SKM-1 (cell line): ENCODE data around the gene LRRC74A.

Experiments used
- DNase-seq: peaks from one replicate; lab custom pipeline; 2025; ENCODE audit not compliant: unreplicated experiment; lab: John Stamatoyannopoulos, UW

The LRRC74A gene

DNA sequence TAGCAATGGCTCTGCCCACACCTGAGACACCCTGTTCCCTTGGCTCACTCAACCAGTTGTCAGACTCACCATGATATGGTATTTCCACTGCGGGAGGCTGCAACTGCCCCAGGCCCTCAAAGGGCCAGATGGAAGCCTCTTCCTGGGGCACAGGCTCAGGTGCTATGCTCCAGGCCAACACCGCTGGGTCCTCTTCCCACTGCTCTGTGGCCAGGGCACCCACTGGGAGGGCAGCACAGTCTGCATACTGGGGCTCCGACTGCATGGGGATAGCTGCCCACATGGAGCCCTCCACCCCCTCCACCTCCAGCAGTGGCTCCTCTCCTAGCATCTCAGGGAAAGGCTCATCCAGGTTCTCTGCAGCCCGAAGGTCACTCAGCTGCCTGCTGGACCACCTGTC lies 17.2 kb upstream of the LRRC74A start:
- DNase-seq = no peak

DNA sequence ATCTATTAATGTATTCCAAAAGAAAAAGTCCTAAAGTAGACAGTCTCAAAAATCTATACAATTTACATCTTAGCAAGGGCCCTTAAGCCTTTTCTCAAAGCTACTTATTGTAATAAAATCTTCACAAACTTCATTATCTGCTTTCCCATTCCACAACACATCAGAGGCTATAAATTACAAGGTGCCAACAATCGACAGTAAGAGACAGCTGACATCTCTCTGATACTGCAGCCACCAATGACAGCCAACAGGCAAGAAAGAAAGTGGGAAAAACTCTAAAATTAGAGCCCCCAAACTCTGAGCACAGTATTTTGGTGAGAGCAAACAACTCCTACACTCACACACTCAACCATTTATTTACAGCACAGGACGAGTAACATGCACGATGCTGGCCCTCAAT lies 15.7 kb upstream of the LRRC74A start:
- DNase-seq = no peak

DNA sequence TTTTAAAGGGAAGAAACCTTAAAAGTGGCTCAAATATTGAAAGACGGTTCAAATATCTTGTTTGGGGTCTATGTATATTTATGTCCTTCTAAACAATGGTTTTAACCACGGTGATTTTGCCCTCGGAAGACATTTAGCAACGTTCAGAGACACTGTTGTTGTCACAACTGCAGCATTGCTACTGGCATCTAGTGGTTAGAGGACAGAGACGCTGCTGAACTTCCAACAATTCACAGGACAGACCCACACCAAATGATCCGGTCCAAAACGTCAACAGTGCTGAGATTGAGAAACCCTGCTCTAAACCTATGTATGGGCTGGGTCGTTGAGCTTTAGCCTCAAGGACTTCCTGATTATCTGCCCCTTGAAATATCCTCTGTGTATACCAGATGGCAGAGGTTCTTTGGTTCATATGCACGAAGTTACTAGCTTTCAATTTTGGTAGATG lies 15.2 kb upstream of the LRRC74A start:
- DNase-seq = no peak

DNA sequence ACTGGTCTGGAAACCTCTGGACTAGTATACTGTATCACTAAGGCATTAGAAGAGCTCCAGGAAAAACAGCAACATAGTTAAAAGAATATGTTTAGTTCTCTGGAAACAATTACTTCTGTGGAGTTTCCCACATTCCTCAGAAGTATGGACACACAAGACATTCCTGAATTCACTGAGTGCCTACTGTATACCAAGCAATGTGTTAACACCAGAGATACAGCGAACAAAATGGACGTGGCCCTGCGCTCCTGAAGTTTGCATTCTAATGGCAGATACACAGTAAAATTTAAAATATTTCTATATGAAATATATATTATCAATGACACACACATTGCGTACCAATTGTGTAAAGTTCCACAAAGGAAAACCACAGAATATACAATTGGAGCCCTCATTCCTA lies 14.6 kb upstream of the LRRC74A start:
- DNase-seq = no peak

DNA sequence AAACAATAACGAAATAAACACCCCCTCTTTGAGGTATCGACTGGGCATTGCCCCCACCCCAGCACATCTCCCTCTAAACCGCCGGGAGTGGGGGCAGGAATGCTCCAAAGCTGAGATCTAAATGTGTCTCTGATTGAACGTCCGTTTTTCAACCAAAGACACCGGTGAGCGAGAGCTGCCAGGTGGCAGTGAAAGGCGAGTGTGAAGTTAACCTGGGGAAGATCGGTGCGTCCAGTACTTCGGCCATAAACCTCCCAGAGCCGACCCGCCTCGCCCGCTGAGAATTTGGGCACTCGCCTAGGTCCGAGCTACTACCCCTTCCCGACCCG lies 14.2 kb upstream of the LRRC74A start:
- DNase-seq = no peak

DNA sequence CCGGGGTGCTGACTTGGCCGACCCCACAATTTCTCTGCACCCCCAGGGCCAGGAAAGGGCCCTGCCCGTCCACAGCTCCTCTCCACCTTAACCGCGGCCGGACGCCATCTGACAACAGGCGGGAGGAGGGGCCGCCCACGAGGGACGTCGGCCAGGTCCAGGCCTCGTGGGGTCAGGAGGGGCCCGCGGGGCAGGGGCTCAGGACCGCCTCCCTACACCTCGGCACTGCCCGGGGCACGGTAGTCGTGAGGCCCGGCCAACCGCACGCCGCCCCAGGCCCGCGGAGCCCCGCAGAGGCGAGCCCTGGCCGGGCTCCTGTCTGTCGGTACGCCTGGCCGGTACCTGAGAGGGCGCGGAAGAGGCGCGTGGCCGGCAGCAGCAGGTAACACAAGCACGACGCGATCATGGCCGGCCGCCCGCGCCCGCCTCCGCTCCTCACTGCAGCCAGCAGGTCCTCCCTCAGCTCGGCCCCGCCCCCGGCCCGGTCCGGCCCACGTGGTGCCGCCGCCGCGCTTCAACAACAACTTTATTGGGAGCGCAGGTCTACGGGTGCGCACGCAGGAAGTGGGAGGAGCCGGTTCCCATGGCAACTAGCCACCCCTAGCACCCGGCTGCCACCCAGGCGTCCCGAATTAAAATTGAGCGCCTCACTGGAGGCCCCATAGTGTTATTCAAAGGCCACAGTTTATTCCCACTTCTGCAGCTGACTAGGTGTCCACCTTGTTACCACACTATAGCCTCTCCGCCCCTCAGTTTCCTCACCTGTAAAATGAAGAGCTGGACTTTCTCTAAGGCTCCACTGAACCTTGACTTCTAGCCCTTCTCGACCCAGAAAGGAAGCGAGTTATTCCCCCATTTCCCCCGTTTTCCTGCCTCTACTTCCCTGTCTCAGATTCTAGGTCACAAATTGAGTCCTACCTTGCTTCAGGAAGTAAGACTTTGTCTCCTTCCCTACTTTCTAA lies 13.5 kb upstream of the LRRC74A start, which contains the start of gene ANGEL1:
Gene ANGEL1 (minus strand): TSS at position 461 of the 962 bp plus-strand sequence. CDS start 55 bp downstream, at position 406.
- DNase-seq = peak; percentile 38

DNA sequence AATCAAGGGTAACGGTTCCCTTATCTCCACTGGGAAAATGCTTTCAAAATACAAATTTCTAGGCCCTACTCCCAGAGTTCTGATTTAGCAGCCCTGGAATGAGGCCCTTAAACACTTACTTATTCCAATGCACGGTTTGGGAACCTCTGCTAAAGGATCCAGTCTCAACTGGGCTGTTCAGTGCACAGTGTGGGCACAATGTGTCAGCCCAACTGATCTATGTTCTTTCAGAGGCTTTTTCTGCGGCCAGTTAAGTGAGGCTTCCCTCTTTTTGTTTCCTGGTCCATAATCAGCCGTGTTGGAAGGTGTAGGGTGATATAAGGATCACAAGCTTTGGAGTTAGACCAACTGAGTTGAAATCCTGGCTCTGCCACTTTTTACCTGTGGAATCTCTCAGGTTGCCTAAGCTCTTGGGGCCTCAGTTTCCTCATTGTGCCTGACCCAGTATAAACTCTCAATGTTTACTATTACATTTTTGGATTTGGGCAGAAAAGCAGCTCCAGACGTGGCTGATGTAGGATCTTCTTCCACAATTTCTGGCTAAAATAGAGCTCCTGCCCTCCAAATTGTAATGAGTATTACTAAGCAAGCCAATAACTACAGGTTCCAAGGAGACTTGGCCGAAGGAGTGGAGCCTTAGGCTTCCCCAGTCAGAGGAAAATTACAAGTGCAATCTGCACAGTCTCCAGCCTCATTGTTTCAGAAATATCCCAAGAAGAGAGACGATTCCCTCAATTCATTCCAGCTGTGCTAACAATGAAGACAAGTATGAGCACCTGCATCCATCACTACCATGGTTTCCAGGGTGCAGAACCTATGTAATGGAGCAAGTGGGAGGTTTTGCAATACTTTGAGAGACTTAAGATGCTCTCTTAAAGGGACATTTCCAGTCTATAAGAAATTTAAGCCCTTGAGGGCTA lies 11.2 kb upstream of the LRRC74A start:
- no peak for DNase-seq

DNA sequence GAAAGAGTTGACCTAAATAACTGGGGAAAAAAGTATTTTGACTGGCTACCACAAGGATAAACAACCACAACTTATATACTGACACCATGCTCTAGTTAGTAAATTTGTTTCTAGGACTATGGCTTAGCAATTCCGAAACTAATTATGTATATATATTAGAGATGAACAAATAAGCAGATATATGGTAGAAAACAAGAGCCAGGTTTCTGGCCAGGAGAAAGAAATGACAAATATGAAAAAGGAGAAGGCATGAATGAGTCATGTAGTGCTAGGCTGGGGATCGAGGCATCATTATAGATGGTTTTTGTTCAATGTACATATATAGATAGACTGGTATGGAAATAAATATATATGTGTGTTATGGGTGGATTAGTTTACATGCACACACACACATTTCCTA lies 5.5 kb upstream of the LRRC74A start:
- DNase-seq = no peak

DNA sequence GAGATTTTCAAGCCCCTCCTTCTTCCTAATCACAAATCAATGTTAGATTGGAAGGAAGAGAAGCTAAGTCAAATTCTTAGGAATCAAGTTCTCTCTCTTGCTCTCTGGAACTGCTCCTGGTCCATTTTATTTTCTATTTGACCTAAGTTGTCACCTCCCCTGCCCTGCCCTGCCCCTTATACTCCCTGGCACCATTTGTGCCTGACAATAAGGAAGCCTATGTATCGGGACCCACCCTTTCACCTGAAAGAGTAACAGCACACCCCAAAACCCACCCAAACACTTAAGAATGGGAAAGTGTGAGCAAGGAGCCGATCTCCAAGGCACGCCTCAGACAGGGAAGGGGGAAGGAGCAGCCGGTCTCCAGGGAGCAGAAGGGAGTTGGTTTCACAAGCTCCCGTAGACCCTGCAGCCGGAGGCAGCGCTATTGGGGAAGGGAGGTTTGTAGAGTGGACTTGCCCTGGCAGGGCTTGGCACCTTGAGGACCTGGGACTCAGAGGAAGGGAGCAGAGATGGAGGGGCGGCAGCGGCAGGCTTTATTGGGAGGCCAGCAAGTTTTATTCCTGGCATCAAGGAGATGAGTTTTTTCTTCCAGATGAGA lies 1.6 kb downstream of the LRRC74A start:
- DNase-seq = no peak

DNA sequence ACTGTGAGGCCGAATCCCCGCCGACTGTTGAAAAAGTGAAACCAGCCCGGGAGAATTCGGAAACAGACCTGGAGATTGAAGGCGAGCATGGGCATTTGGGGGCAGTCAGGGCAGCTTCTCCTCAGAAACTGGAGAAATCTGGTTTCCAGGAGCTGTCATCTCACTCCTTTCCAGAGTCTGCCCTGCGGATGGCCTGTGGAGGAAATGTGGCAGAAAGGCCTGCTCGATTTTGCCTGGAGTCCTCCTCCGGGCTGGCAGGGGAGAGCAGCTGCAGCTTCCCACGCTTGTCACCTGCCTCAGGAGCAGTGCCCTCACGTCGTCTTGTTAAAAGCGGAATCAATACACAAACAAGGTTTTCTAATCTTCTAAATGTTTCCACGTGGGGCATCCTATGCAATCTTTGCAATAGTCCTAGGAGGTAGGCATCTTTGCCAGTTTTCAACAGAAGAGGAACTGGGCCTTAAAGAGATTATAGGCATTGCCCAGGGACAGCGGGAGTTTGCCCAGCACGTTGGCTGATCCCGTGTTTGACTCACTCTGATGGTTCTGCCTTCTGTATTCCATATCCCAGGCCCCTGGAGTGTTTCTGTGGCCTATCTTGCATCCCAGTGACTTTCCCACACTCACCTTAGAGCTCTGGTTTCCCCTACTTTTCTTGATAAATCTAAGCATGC lies 2.3 kb downstream of the LRRC74A start:
- DNase-seq = no peak

DNA sequence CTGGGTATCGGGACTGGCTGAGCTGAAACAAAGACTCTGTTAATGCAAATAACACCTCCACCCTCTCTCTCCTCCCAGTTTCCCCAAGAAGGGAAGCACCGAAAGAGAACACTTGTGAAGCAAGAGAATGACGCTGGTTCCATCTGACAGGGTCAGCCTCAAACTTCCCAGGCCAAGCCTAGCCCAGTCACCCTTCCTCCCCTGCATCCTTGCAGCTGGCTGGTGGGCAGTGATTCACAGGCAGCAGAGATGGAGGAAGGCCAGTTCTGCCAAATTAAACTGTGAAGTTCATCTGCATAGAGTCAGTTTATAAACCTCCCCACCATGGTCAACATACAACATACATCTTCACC lies 2.8 kb downstream of the LRRC74A start:
- DNase-seq = no peak

DNA sequence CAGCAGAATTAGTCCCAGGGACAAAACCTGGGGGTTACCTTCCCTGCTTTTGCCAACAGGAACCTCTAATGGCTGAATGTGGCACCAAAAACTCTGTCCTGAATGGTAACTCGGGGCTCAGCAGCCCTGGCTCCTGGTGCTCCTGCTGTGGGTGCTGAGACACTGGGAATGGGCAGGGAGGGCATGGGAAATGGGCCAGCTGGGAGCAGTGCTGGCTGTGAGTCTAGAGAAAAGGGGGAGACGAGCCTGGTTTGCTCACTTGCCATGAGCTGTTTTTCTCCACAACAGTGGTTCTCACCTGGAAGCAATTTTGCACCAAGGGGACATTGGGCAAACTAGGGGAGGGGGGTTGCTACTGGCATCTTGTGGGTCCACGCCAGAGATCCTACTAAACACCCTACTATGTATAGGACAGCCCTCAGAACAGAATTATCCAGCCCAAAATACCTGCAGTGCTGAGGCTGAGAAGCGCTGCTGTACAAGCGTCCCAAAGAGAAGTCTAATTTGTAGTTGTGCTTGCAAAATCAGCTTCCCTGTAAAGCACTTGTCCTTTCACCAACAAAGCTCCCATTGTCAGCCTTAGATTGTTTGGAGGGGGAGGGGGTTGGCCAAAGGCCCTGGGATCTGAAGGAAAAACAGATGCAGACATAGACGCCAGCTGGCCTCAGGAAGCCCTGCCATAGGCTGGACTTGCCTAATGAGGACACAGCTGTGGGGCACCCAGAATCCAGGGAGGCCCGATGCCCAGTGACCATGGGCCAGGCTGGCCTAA lies 3.6 kb downstream of the LRRC74A start:
- no peak for DNase-seq

DNA sequence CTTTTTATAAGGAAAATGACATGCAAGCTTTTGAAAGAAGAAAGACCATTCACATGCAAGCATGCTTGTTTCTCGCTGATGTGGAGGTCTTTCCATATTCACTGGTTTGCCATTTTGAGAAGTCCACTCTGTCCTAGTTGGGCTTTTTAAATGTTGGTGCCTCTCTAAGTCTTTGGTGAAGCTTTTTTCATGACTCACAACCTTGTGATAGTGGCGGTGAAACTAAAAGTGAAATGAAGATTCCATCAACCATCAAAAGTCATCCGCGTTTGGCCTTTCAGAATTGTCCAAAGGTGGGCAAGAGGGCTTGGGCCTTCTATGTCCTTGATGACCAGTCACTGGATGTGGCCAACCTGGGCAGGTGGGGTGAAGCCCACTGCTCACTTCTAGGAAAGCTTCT lies 4.3 kb downstream of the LRRC74A start:
- no peak for DNase-seq

DNA sequence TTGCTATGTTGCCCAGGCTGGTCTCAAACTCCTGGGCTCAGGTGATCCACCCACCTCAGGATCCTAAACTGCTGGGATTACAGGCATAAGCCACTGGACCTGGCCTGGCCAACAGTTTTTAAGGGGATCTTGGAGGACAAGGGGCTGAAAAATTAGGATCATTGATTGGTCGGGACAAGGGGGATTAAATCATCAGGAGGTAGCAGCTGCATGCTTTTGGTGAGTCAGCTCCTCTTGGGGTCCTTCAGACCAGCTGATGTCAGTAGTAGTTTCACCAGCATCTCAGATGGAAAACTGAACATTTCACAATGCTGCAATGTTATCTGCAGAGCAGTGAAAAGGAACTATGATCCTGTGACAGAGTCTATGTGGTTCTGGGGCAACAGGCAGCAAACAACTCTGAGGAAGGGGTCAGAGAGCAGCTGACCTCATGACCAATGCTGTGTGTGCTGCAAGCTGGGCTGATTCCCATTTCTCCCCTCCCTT lies 6.3 kb downstream of the LRRC74A start:
- no peak for DNase-seq

DNA sequence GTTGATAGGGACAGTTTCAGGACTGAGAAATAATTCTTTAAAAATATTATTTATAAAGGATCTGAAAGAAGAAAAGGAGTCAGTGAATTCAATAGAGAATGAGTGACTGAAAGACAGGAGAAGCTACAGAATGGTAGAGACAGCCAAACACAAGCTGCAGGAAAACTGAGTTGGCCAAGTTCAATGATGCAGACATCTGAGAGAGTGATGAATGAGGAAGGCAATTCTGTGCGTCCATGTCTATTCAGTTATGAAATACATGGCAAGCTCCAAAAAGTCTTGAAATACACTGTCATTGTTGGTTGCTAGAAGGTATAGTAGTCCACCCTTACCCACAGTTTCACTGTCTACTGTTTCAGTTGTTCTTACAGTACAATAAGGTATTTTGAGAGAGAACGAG lies 6.8 kb downstream of the LRRC74A start:
- no peak for DNase-seq

DNA sequence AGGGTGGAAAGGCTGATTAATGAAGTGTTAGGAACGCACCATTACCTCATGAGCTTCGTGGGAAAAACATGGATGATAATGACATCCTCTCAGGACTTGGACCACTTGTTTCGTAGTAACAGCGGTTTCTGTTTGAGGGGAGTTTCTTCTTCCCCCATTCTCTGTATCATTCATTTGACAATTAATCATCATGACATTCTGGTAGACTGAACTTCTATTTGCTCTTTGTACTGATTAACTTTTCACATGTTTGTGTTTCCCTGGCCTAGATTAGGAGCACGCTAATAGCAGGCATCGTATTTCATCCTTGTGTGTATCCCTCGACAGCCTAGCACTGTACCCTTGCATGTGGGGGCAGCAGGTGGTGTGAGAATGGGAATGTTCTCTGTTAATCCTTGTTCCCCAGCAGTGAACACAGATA lies 8.0 kb downstream of the LRRC74A start:
- no peak for DNase-seq

DNA sequence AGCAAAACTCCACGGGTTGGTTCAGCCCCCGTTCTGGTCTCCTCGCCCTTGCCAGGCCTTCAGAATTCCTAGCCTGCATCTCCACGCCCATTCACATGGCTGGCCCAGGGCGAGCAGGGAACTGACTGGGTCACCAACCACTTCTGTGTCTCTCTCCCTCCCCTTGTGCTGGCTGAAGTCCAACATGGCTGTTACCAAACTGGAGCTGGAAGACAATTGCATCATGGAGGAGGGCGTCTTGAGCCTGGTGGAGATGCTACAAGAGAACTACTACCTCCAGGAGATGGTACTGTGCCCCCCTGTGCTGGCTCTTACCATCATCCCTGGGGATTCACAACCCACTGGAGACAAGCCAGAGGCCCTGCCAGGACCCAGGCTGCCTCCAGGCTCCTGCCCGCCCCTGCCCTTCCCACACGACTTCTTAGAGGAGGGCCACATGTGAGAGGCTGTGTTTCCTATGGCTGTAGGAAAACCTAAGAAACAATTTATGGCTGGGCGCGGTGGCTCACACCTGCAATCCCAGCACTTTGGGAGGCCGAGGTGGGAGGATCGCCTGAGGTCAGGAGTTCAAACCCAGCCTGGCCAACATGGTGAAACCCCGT lies 9.9 kb downstream of the LRRC74A start:
- no peak for DNase-seq

DNA sequence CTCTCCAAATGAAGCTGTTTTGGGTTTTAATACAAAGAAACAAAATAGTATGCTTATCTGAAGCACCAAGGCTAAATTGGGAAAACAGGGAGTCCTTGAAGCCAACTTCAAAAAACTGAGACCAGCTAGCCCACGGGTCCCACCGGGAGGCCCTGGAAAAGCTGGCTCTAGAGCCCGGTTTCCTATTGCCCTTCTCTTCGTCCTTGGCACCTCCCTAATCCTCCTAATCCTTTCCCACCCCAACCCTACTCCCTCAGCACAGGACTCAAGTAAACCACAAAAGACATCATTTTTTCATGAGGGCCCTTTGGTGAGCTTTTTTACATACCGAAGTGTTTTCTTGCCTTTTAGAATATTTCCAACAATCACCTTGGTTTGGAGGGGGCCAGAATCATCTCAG lies 11.3 kb downstream of the LRRC74A start:
- no peak for DNase-seq

DNA sequence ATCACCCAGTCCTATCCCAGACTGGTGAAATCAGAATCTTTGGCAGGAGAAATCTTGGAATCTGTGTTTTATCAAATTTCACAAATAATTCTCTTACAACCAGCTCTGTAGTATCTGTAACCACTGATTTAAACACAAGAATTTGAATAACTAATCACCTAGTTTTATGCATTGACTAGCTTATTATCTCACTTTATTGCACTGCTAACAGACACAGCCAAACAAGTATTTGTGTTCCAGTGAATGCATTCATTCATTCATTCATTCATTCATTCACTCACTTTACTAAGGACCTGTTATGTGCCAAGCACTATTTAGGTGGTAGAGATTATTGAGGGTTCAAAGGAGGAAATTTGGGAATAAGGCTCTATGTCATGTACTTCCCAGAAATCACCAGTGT lies 16.2 kb downstream of the LRRC74A start:
- no peak for DNase-seq

DNA sequence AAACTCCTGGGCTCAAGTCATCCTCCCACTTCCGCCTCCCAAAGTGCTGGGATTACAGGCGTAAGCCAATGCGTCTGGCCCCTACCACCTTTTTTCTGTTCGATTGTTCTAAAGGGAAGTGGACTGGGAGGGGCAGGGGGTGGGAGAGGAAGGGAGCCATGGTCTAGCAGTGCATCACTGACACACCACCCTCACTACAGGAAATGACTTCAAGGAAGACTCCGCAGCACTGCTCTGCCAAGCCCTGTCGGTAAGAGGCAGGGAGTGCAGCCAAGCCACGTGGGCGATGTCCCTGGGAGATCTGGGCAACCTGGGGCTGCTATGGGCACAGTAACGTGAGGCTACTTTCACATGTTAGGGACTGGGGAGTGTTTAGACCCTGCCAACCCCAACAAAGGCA lies 18.0 kb downstream of the LRRC74A start:
- DNase-seq = no peak
